Measurements from ENCODE around the gene RAB3A.

Gene RAB3A

GRCh38 chr19:18150776-18151624, 52.8 kb downstream of the RAB3A start:
- no peak for DNase-seq (ENCODE audit: low read depth)

- DNase-seq (ENCODE audit: low read depth) = no peak
These were observed 54.3 kb downstream of the RAB3A start for GRCh38 chr19:18149596-18149975.

- DNase-seq (ENCODE audit: low read depth) = no peak
These were observed 56.4 kb downstream of the RAB3A start for GRCh38 chr19:18147396-18147795.

Measured in stimulated activated CD8-positive, alpha-beta memory T cell treated with anti-CD3 and anti-CD28 coated beads, Interleukin-12 subunit alpha, Interleukin-12 subunit beta, amount 100 ng/mL, for 1 hour (primary cell).